Pericardium fibroblast (primary cell): ENCODE data around the gene PLCZ1. TPM values are rescaled to one million over a fixed set of nuclear protein-coding genes. Genes with fewer than 3 reads are reported as not detected.

Source experiments
- total RNA-seq: library from RNA; depleted of rRNA; stranded (reverse); fragments of >200 nt; gene quantifications from 2 replicates; pipeline ENCODE4 v1.2.3, GENCODE V29; 2015

Gene PLCZ1
- not detected in 2 replicates for total RNA-seq

GRCh38 chr12:18737819-18738218 is at the start of gene PLCZ1, which contains the start of gene CAPZA3:
PLCZ1 (minus strand) TSS chr12:18738012; CDS start chr12:18737371, 641 bp downstream.
CAPZA3 (plus strand) TSS chr12:18738119; CDS start chr12:18738269, 150 bp downstream.

Other genes starting within 250 kb of the PLCZ1 start
- not detected in 2 replicates for gene CAPZA3, start 107 bp upstream of the PLCZ1 start, total RNA-seq